Measurements from ENCODE around the gene CCDC188. TPM values are rescaled to one million over a fixed set of nuclear protein-coding genes. Genes with fewer than 3 reads are reported as not detected.

CCDC188 gene
- total RNA-seq, 6 donors from 2014 or later: 0.46 to 2.1 (median 1.2) TPM

- TF ChIP-seq POLR2A (IDR thresholded peaks at IDR 0.05) (no peak), POLR2AphosphoS5 (IDR thresholded peaks at IDR 0.05) (no peak), EP300 (IDR thresholded peaks at IDR 0.05) (no peak)
- TF ChIP-seq, protein P1, sequence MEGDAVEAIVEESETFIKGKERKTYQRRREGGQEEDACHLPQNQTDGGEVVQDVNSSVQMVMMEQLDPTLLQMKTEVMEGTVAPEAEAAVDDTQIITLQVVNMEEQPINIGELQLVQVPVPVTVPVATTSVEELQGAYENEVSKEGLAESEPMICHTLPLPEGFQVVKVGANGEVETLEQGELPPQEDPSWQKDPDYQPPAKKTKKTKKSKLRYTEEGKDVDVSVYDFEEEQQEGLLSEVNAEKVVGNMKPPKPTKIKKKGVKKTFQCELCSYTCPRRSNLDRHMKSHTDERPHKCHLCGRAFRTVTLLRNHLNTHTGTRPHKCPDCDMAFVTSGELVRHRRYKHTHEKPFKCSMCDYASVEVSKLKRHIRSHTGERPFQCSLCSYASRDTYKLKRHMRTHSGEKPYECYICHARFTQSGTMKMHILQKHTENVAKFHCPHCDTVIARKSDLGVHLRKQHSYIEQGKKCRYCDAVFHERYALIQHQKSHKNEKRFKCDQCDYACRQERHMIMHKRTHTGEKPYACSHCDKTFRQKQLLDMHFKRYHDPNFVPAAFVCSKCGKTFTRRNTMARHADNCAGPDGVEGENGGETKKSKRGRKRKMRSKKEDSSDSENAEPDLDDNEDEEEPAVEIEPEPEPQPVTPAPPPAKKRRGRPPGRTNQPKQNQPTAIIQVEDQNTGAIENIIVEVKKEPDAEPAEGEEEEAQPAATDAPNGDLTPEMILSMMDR (IDR thresholded peaks at IDR 0.05): no peak
Measured at GRCh38 chr22:20173246-20173645, 22.4 kb upstream of the CCDC188 start.

DNA sequence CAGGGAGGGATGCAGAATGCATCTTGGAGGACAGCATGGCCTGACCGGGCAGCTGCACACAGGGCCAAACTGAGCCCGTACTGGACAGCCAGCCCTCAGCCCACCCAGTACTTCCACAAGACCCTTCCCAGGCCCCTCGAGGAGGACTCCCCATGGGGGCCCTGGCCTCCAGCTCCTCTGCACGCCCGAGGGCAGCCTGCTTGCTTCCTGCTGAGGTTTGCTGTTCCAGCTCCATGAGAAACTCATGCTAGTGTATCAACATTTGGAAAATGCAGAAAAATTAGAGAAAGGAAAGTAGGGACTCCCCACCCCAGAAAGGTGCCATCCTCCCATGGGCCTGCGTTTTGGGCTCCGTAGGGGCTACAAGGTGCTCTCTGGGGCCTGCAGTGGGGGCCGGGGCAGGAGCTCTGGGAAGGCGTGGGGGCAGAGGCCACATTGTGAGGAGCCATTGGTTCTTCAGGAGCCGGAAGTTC, 21.3 kb upstream of the CCDC188 start:
- TF ChIP-seq, protein P1 (IDR thresholded peaks at IDR 0.05): no peak
- TF ChIP-seq EP300 (IDR thresholded peaks at IDR 0.05): no peak
- TF ChIP-seq POLR2AphosphoS5 (IDR thresholded peaks at IDR 0.05): no peak
- TF ChIP-seq POLR2A (IDR thresholded peaks at IDR 0.05): no peak
- no peaks in the 10 kb centered on the region for H3K4me1 ChIP-seq
- H3K4me3 ChIP-seq: no peak overlapping the region
- DNase-seq (peak in 1 of 2 donors; percentile 45), ATAC-seq (ENCODE audit: low FRiP score in 2 of 2) (no peak)
- no peaks in the 10 kb centered on the region for H3K9me3 ChIP-seq
- no peaks in the 10 kb centered on the region for H3K27me3 ChIP-seq
- H3K36me3 ChIP-seq: no peaks in the 10 kb centered on the region
- WGBS, 2 donors: 87% methylated on average over 8 to 10 of the region's 10 CpGs
- H3K27ac ChIP-seq: no peak overlapping the region

More at GRCh38 chr22:20173246-20173645, 22.4 kb upstream of the CCDC188 start:
- no peaks in the 10 kb centered on the region for H3K36me3 ChIP-seq
- no peaks in the 10 kb centered on the region for H3K9me3 ChIP-seq
- 85 to 91% methylated on average over 4 to 6 of the region's 11 CpGs for WGBS, 2 donors
- DNase-seq (peak in 1 of 2 donors; percentile 53), ATAC-seq (ENCODE audit: low FRiP score in 2 of 2) (no peak)
- H3K27me3 ChIP-seq: no peaks in the 10 kb centered on the region
- H3K27ac ChIP-seq: no peak overlapping the region
- H3K4me3 ChIP-seq: no peak overlapping the region
- no peaks in the 10 kb centered on the region for H3K4me1 ChIP-seq

GRCh38 chr22:20171288-20172140, 20.7 kb upstream of the CCDC188 start:
- no peak for TF ChIP-seq EP300 (IDR thresholded peaks at IDR 0.05)
- TF ChIP-seq POLR2A (IDR thresholded peaks at IDR 0.05): no peak
- TF ChIP-seq POLR2AphosphoS5 (IDR thresholded peaks at IDR 0.05): no peak
- H3K27me3 ChIP-seq: no peaks in the 10 kb centered on the region
- WGBS, 2 donors: 89 to 91% methylated on average over 11 to 12 of the region's 12 CpGs
- H3K4me1 ChIP-seq: no peaks in the 10 kb centered on the region
- H3K27ac ChIP-seq: no peak overlapping the region
- no peak for ATAC-seq (ENCODE audit: low FRiP score in 2 of 2)
- DNase-seq: peak in 1 of 2 donors; percentile 52
- no peaks in the 10 kb centered on the region for H3K36me3 ChIP-seq
- no peak overlapping the region for H3K4me3 ChIP-seq
- H3K9me3 ChIP-seq: no peaks in the 10 kb centered on the region

- Histone ChIP-seq H3K9me3 (no peaks in the 10 kb centered on the region), H3K4me1 (no peaks in the 10 kb centered on the region), H3K4me3 (no peak overlapping the region), H3K27ac (no peak overlapping the region), H3K27me3 (no peaks in the 10 kb centered on the region), H3K36me3 (no peaks in the 10 kb centered on the region)
- DNase-seq (peak in 1 of 2 donors; percentile 57), ATAC-seq (ENCODE audit: low FRiP score in 2 of 2) (no peak)
- no peak for TF ChIP-seq POLR2A (IDR thresholded peaks at IDR 0.05)
- TF ChIP-seq, protein P1 (IDR thresholded peaks at IDR 0.05): no peak
- TF ChIP-seq EP300 (IDR thresholded peaks at IDR 0.05): no peak
- TF ChIP-seq POLR2AphosphoS5 (IDR thresholded peaks at IDR 0.05): no peak
- 91 to 92% methylated on average over 11 to 13 of the region's 13 CpGs for WGBS, 2 donors
Measured at GRCh38 chr22:20170170-20170569, 19.3 kb upstream of the CCDC188 start.

DNA sequence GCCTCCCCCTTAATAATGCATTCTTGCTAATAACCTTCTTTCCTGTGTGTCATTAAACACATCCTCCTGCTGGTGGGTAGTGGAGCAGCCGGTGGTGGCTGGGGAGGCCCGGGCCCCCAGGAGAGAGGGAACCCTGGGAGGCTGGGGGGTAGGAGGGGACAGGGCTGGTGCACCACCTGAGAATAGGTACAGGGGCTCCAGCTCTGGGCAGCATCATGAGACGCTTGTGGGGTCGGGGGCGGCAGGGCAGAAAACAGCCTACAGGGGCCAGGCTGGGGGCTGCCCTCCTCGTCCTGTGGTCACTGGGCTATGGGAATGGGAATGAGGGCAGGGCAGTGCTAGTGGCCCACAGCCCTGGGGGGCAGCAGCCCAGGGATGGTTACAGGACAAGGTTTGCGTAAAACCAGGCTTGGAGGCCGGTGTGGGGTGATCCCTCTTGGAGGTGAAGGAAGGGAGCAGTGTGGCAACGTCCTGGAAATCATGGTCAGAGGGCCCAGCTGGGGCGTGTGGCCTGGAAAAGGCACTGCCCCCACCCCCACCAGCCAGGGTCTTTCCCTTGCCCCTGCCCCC, 18.5 kb upstream of the CCDC188 start:
- Histone ChIP-seq H3K36me3 (no peaks in the 10 kb centered on the region), H3K4me3 (no peak overlapping the region), H3K4me1 (no peaks in the 10 kb centered on the region), H3K27me3 (no peaks in the 10 kb centered on the region), H3K9me3 (no peaks in the 10 kb centered on the region), H3K27ac (no peak overlapping the region)
- no peak for TF ChIP-seq POLR2A (IDR thresholded peaks at IDR 0.05)
- WGBS, 2 donors: 76% methylated on average over 10 of the region's 10 CpGs; no CpG with 5 or more reads in 1 of the 2 donors
- DNase-seq (peak in 1 of 2 donors; percentile 49), ATAC-seq (ENCODE audit: low FRiP score in 2 of 2) (no peak)
